Metanephros (tissue), 1 donor: ENCODE data around the gene UXT. TPM values are rescaled to one million over a fixed set of nuclear protein-coding genes. Genes with fewer than 3 reads are reported as not detected.

ENCODE experiments used
- total RNA-seq: library from RNA; depleted of rRNA; stranded (reverse); fragments of >200 nt; gene quantifications from one replicate; pipeline ENCODE4 v1.2.3, GENCODE V29; 2014

The UXT gene
- 72.4 TPM for total RNA-seq

GRCh38 chrX:47658684-47659420 is at the start of gene UXT:
TSS of gene UXT (minus strand) at chrX:47659180. CDS start at chrX:47658927, 253 bp downstream.

GRCh38 chrX:47650164-47651042 is 8.6 kb downstream of the UXT start, which contains the start of gene ELK1:
TSS of gene ELK1 (minus strand) at chrX:47650563. CDS start at chrX:47641441, 9,122 bp downstream.

GRCh38 chrX:47629419-47630200 is 29.4 kb downstream of the UXT start, which contains the start of gene CFP:
TSS of gene CFP (minus strand) at chrX:47629930. CDS start at chrX:47629844, 86 bp downstream.

GRCh38 chrX:47619486-47620302 is 39.3 kb downstream of the UXT start, which contains the start of gene SYN1:
TSS of gene SYN1 (minus strand) at chrX:47619857. CDS start at chrX:47619728, 129 bp downstream.

Other genes with a start within 250 kb of the UXT start
- 7.6 TPM for gene ZNF41, start 176.0 kb downstream of the UXT start, total RNA-seq
- 39.1 TPM for gene ARAF, start 98.0 kb downstream of the UXT start, total RNA-seq
- 49.0 TPM for gene TIMP1, start 76.7 kb downstream of the UXT start, total RNA-seq
- 0.64 TPM for gene SYN1, start 39.3 kb downstream of the UXT start, total RNA-seq
- 6.4 TPM for gene CFP, start 29.2 kb downstream of the UXT start, total RNA-seq
- 18.6 TPM for gene ELK1, start 8.6 kb downstream of the UXT start, total RNA-seq
- gene ZNF81, start 177.7 kb upstream of the UXT start, total RNA-seq = 8.6 TPM